GM10248 (cell line): ENCODE data around the gene ACADVL.

Experiments used
- CTCF ChIA-PET: fragments of 300-600 bp; sonication (Branson Sonifier 250); formaldehyde crosslinking; extraction: SDS; loops from one replicate; lab custom pipeline; 2021; ENCODE audit warnings: antibody characterized with exemption; lab: Yijun Ruan, JAX
- POLR2A ChIA-PET: fragments of 350-650 bp; sonication (Branson Sonifier 250); formaldehyde crosslinking; extraction: SDS; loops from one replicate; lab custom pipeline; 2020; ENCODE audit warnings: antibody characterized with exemption; lab: Yijun Ruan, JAX
- DNase-seq: peaks from one replicate; pipeline ENCODE4 v3.0.0; 2012; ENCODE audit errors: extremely low spot score
- CTCF ChIP-seq: IDR thresholded peaks from 2 replicates; pipeline ENCODE4 v1.5.1; 2012; ENCODE audit warnings: mild to moderate bottlenecking, low read depth; ENCODE audit errors: extremely low read depth, missing control alignments, control extremely low read depth

The ACADVL gene

GRCh38 chr17:7211491-7212273 is 8.1 kb upstream of the ACADVL start:
- ChIA-PET CTCF (no interaction called here), POLR2A (no interaction called here)
- no peak for TF ChIP-seq CTCF
- DNase-seq, result no peak

GRCh38 chr17:7213895-7214299 is 5.8 kb upstream of the ACADVL start:
- ChIA-PET POLR2A (interaction anchor here (0.8 to 1.6 kb wide), 2 partner anchors 29 to 167 kb away, joined by 3 read pairs; no protein-coding TSS in a partner anchor), CTCF (interaction anchor here (0.8 to 1.5 kb wide), 4 partner anchors 37 to 178 kb away, joined by 3 read pairs; partner anchors contain the start of gene SLC16A13)
- TF ChIP-seq CTCF, result peak; percentile 33
- DNase-seq, result no peak

- CTCF ChIA-PET, result interaction anchor here (0.8 to 1.5 kb wide), 4 partner anchors 37 to 179 kb away, joined by 3 read pairs; partner anchors contain the start of gene SLC16A13
- peak; percentile 32 for TF ChIP-seq CTCF
- DNase-seq, result peak; percentile 97
- POLR2A ChIA-PET, result interaction anchor here (0.6 to 1.6 kb wide), 3 partner anchors 28 to 207 kb away, joined by 3 read pairs; no protein-coding TSS in a partner anchor
Measured at GRCh38 chr17:7214300-7215135, 5.2 kb upstream of the ACADVL start.

GRCh38 chr17:7215136-7215638 is 4.6 kb upstream of the ACADVL start:
- no peak for TF ChIP-seq CTCF
- DNase-seq, result no peak
- ChIA-PET CTCF (interaction anchor here (1.0 kb wide), 1 partner anchor 82 kb away, joined by 3 read pairs; no protein-coding TSS in a partner anchor), POLR2A (interaction anchor here (0.6 to 1.6 kb wide), 3 partner anchors 169 to 1224 kb away, joined by 3 to 5 read pairs (median 3); no protein-coding TSS in a partner anchor)

GRCh38 chr17:7215652-7216180 is 4.0 kb upstream of the ACADVL start:
- TF ChIP-seq CTCF, result no peak
- POLR2A ChIA-PET, result interaction anchor here (0.6 kb wide), 1 partner anchor 1224 kb away, joined by 5 read pairs; no protein-coding TSS in a partner anchor
- CTCF ChIA-PET, result no interaction called here
- no peak for DNase-seq
